Measurements from ENCODE around the gene PER1.

The PER1 gene

GRCh38 chr17:8137645-8138373 lies 14.4 kb downstream of the PER1 start:
- DNase-seq, result no peak

GRCh38 chr17:8133941-8134340 lies 18.3 kb downstream of the PER1 start:
- no peak for DNase-seq

- no peak for DNase-seq
Observed at GRCh38 chr17:8133399-8133798, 18.8 kb downstream of the PER1 start.

- DNase-seq, result no peak
Observed at GRCh38 chr17:8131844-8132441, 20.3 kb downstream of the PER1 start.

- no peak for DNase-seq
Observed at GRCh38 chr17:8128125-8128784, 23.9 kb downstream of the PER1 start.

GRCh38 chr17:8126491-8127066 lies 25.6 kb downstream of the PER1 start:
- peak; percentile 66 for DNase-seq

GRCh38 chr17:8125947-8126490 lies 26.2 kb downstream of the PER1 start:
- DNase-seq, result peak; percentile 56

GRCh38 chr17:8125154-8125946 lies 26.9 kb downstream of the PER1 start:
- peak; percentile 83 for DNase-seq

GRCh38 chr17:8124350-8125153 lies 27.7 kb downstream of the PER1 start:
- DNase-seq, result peak; percentile 59

GRCh38 chr17:8123695-8124349 lies 28.4 kb downstream of the PER1 start, which contains the start of gene HES7:
TSS of gene HES7 (minus strand) at chr17:8124106. CDS start at chr17:8124084, 22 bp downstream.
- DNase-seq, result no peak

- DNase-seq, result peak; percentile 48
Observed at GRCh38 chr17:8122924-8123694, 29.1 kb downstream of the PER1 start.

- peak; percentile 41 for DNase-seq
Observed at GRCh38 chr17:8122422-8122923, 29.7 kb downstream of the PER1 start.

GRCh38 chr17:8121681-8122421 lies 30.4 kb downstream of the PER1 start:
- peak; percentile 80 for DNase-seq

- DNase-seq, result no peak
Observed at GRCh38 chr17:8121407-8121680, 30.9 kb downstream of the PER1 start.

- DNase-seq, result peak; percentile 87
Observed at GRCh38 chr17:8120520-8121406, 31.4 kb downstream of the PER1 start.

- peak; percentile 94 for DNase-seq
Observed at GRCh38 chr17:8119581-8120519, 32.4 kb downstream of the PER1 start.
